Liver (tissue), 3 donors: ENCODE data around the gene FRMPD1.

Experiments used
- ATF3 ChIP-seq: IDR thresholded peaks from 2 replicates; pipeline ENCODE4 v1.6.1; 2016; ENCODE audit warnings: antibody characterized with exemption
- HNF4G ChIP-seq: IDR thresholded peaks from 2 replicates; pipeline ENCODE4 v1.6.1; 2016; ENCODE audit warnings: antibody characterized with exemption
- SP1 ChIP-seq: IDR thresholded peaks from 2 replicates; pipeline ENCODE4 v1.6.1; 2018; ENCODE audit warnings: antibody characterized with exemption, mild to moderate bottlenecking
- TF ChIP-seq, protein P1 (sequence below): fragments of 150-350 bp; IDR thresholded peaks from 2 replicates; pipeline ENCODE4 v1.5.1; 2017; ENCODE audit warnings: improper control_type of control experiment, low read depth, low read length; ENCODE audit not compliant: missing input control
- donor health status: healthy.
- donor health status: healthy.

DNA sequence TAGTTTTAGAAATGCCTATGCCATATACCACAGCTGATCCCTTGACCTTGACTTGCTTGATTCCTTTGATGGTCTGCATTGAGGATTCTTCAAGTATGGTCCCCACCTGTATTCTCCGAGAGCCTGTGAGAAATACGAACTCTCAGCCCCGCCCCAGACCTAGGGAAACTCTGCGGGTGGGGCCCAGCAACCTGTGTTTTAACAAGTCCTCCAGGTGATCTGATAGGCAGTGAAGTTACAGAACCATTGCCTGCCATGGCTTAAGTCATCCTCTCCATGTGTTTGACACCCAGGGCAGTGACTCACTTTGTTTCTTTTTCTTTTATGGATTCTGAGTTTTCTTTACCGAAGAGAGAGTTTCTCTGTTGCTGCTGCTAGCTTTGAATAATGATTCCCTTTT lies 18.5 kb downstream of the FRMPD1 start:
- TF ChIP-seq, protein P1, sequence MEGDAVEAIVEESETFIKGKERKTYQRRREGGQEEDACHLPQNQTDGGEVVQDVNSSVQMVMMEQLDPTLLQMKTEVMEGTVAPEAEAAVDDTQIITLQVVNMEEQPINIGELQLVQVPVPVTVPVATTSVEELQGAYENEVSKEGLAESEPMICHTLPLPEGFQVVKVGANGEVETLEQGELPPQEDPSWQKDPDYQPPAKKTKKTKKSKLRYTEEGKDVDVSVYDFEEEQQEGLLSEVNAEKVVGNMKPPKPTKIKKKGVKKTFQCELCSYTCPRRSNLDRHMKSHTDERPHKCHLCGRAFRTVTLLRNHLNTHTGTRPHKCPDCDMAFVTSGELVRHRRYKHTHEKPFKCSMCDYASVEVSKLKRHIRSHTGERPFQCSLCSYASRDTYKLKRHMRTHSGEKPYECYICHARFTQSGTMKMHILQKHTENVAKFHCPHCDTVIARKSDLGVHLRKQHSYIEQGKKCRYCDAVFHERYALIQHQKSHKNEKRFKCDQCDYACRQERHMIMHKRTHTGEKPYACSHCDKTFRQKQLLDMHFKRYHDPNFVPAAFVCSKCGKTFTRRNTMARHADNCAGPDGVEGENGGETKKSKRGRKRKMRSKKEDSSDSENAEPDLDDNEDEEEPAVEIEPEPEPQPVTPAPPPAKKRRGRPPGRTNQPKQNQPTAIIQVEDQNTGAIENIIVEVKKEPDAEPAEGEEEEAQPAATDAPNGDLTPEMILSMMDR = no peak
- TF ChIP-seq ATF3 = no peak
- TF ChIP-seq SP1 = no peak
- TF ChIP-seq HNF4G = no peak
